A673 (cell line): ENCODE measurements around the gene GARNL3. TPM values are rescaled to one million over a fixed set of nuclear protein-coding genes. Genes with fewer than 3 reads are reported as not detected.
A peak's percentile ranks its signal among the peaks of the same experiment; 100 is the strongest.

Experiments used
- Bru-seq: library from RNA; stranded (reverse); fragments of 400-500 nt; gene quantifications from one replicate; lab custom pipeline; 2021; lab: Mats Ljungman, UMichigan
- BruChase-seq, 2 experiments: library from RNA; stranded (reverse); fragments of 400-500 nt; gene quantifications; one replicate each; lab custom pipeline; 2021; lab: Mats Ljungman, UMichigan
- BruUV-seq: library from RNA; stranded (reverse); fragments of 400-500 nt; replicated peaks from 2 replicates; lab custom pipeline; 2021; lab: Mats Ljungman, UMichigan
- CTCF ChIA-PET: fragments of 300-600 bp; sonication (Branson Sonifier 250); formaldehyde crosslinking; loops from one replicate; lab custom pipeline; 2022; ENCODE audit warnings: antibody characterized with exemption; lab: Charles Lee
- POLR2A ChIA-PET: fragments of 300-600 bp; sonication (Branson Sonifier 250); formaldehyde crosslinking; loops from one replicate; lab custom pipeline; 2022; ENCODE audit warnings: antibody characterized with exemption; ENCODE audit not compliant: low non-redundant PET; lab: Charles Lee
- DNase-seq: peaks from one replicate; pipeline ENCODE4 v3.0.0-alpha.2; 2015; ENCODE audit warnings: low spot score
- H3K27ac ChIP-seq: fragments of 200-600 bp; sonication (generic); 2 replicates; pipeline ENCODE4 v1.5.1; 2016; ENCODE audit warnings: mixed run types, low read depth, mild to moderate bottlenecking, mixed read lengths, antibody characterized with exemption, low read length; ENCODE audit not compliant: poor library complexity, severe bottlenecking
- H3K27me3 ChIP-seq: fragments of 200-600 bp; sonication (generic); replicated peaks from 2 replicates; pipeline ENCODE4 v1.6.1; 2017; ENCODE audit warnings: mixed run types, low read depth, mild to moderate bottlenecking, mixed read lengths, antibody characterized with exemption, low read length; ENCODE audit not compliant: insufficient read depth, poor library complexity
- H3K36me3 ChIP-seq: fragments of 200-600 bp; sonication (generic); 2 replicates; pipeline ENCODE4 v1.6.1; 2016; ENCODE audit warnings: mixed run types, mild to moderate bottlenecking, mixed read lengths, antibody characterized with exemption, low read length; ENCODE audit not compliant: insufficient read depth, poor library complexity, severe bottlenecking
- H3K4me1 ChIP-seq: fragments of 200-600 bp; sonication (generic); 2 replicates; pipeline ENCODE4 v1.6.1; 2017; ENCODE audit warnings: mixed run types, mild to moderate bottlenecking, mixed read lengths, antibody characterized with exemption, low read length; ENCODE audit not compliant: insufficient read depth, poor library complexity, severe bottlenecking
- H3K4me3 ChIP-seq: fragments of 200-600 bp; sonication (generic); 2 replicates; pipeline ENCODE4 v1.5.1; 2016; ENCODE audit warnings: low read depth, mixed run types, mild to moderate bottlenecking, mixed read lengths, low read length; ENCODE audit not compliant: poor library complexity, severe bottlenecking
- H3K9me3 ChIP-seq: fragments of 200-600 bp; sonication (generic); 2 replicates; pipeline ENCODE4 v1.6.1; 2016; ENCODE audit warnings: mixed run types, low read depth, mild to moderate bottlenecking, mixed read lengths, antibody characterized with exemption, low read length; ENCODE audit not compliant: poor library complexity, severe bottlenecking
- EZH2 ChIP-seq: fragments of 200-600 bp; sonication (generic); IDR thresholded peaks from 2 replicates; pipeline ENCODE4 v1.6.1; 2017; ENCODE audit warnings: borderline replicate concordance, low read depth, mild to moderate bottlenecking, mixed read lengths, antibody characterized with exemption, low read length; ENCODE audit not compliant: poor library complexity, severe bottlenecking
- intact Hi-C: fragments of 100-400 bp; cut with micrococcal nuclease; formaldehyde crosslinking; loops from one replicate; pipeline ENCODE4 v1.10.0; 2022; ENCODE audit not compliant: unreplicated experiment
- long read RNA-seq: library from polyadenylated mRNA; stranded (forward); transcript quantifications from one replicate; pipeline ENCODE4 v2.0.0, GENCODE V29; 2022
- total RNA-seq: library from RNA; stranded (reverse); gene quantifications from 2 replicates; pipeline ENCODE4 v1.2.3, GENCODE V29; 2021
- TF ChIP-seq, protein P1 (sequence below): fragments of 300-800, 200-600 bp; sonication (generic); conservative IDR thresholded peaks from 2 replicates; pipeline ENCODE4 v1.5.1; 2017; ENCODE audit warnings: low read depth, mild to moderate bottlenecking, antibody characterized with exemption, low read length, moderate library complexity, mixed read lengths

GARNL3 gene, protein sequence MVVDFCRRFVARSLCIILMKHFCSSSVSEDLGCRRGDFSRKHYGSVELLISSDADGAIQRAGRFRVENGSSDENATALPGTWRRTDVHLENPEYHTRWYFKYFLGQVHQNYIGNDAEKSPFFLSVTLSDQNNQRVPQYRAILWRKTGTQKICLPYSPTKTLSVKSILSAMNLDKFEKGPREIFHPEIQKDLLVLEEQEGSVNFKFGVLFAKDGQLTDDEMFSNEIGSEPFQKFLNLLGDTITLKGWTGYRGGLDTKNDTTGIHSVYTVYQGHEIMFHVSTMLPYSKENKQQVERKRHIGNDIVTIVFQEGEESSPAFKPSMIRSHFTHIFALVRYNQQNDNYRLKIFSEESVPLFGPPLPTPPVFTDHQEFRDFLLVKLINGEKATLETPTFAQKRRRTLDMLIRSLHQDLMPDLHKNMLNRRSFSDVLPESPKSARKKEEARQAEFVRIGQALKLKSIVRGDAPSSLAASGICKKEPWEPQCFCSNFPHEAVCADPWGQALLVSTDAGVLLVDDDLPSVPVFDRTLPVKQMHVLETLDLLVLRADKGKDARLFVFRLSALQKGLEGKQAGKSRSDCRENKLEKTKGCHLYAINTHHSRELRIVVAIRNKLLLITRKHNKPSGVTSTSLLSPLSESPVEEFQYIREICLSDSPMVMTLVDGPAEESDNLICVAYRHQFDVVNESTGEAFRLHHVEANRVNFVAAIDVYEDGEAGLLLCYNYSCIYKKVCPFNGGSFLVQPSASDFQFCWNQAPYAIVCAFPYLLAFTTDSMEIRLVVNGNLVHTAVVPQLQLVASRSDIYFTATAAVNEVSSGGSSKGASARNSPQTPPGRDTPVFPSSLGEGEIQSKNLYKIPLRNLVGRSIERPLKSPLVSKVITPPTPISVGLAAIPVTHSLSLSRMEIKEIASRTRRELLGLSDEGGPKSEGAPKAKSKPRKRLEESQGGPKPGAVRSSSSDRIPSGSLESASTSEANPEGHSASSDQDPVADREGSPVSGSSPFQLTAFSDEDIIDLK
- total RNA-seq (7.8 and 11.3 TPM in 2 replicates), Bru-seq, nascent RNA (percentile 59 among the genes with signal in this experiment), BruChase-seq, experiment 1, labeled RNA remaining after a 2-hour chase (percentile 65 among the genes with signal in this experiment), BruChase-seq, experiment 2, labeled RNA remaining after a 6-hour chase (percentile 48 among the genes with signal in this experiment)
- long read RNA-seq, partial matches to known transcripts = 0 of 4 reads
- long read RNA-seq, other reads (novel, unspliced or antisense) = 4 of 4 reads

DNA sequence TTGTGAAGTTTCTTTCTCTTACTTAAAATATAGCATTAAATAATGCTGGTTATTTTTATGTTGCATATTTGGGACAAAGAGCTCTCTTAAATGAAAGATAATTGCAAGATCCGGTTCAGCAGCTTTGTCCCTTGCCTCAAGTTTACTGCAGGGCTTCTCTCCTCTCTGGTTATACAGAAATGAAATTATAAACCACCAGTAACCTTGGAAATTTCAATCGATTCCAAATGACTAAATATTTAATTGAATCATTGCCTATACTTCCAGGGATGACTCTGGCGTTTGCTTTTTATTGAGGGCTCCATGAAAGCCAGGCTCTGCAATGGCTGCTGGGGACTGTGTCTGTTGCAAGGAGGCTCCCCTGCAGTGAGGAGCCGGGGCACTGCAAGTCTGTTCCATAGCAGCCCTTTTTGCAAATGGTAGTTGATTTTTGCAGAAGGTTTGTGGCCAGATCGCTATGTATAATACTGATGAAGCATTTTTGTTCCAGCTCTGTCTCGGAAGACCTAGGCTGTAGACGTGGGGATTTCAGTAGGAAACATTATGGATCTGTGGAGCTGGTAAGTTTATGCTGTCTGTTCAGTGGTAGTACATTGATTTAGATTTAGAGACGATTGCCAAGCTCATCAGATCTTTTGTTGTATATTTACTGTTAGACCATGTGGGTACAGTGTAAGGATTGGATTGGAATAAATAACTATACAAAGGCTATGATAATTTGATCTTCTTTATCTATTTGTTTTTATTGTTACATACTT, at the start of gene GARNL3:
Gene GARNL3 (plus strand): TSS at position 313 of the 758 bp plus-strand sequence. CDS start 104 bp downstream, at position 417.
- H3K4me1 ChIP-seq = peaks cover 19% of the 10 kb centered on the region
- no peaks in the 10 kb centered on the region for H3K27me3 ChIP-seq
- peak within 1 kb of the TSS; percentile 43 for H3K27ac ChIP-seq
- peak; percentile 46 for DNase-seq
- ChIA-PET CTCF (no interaction called here), POLR2A (no interaction called here)
- BruUV-seq = no TSS peak
- TF ChIP-seq, protein P1, sequence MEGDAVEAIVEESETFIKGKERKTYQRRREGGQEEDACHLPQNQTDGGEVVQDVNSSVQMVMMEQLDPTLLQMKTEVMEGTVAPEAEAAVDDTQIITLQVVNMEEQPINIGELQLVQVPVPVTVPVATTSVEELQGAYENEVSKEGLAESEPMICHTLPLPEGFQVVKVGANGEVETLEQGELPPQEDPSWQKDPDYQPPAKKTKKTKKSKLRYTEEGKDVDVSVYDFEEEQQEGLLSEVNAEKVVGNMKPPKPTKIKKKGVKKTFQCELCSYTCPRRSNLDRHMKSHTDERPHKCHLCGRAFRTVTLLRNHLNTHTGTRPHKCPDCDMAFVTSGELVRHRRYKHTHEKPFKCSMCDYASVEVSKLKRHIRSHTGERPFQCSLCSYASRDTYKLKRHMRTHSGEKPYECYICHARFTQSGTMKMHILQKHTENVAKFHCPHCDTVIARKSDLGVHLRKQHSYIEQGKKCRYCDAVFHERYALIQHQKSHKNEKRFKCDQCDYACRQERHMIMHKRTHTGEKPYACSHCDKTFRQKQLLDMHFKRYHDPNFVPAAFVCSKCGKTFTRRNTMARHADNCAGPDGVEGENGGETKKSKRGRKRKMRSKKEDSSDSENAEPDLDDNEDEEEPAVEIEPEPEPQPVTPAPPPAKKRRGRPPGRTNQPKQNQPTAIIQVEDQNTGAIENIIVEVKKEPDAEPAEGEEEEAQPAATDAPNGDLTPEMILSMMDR = no peak
- TF ChIP-seq EZH2 = no peak
- H3K9me3 ChIP-seq = no peaks in the 10 kb centered on the region
- intact Hi-C loops = no loop called here
- H3K36me3 ChIP-seq = no peaks in the 10 kb centered on the region
- H3K4me3 ChIP-seq = peak within 1 kb of the TSS; percentile 15

DNA sequence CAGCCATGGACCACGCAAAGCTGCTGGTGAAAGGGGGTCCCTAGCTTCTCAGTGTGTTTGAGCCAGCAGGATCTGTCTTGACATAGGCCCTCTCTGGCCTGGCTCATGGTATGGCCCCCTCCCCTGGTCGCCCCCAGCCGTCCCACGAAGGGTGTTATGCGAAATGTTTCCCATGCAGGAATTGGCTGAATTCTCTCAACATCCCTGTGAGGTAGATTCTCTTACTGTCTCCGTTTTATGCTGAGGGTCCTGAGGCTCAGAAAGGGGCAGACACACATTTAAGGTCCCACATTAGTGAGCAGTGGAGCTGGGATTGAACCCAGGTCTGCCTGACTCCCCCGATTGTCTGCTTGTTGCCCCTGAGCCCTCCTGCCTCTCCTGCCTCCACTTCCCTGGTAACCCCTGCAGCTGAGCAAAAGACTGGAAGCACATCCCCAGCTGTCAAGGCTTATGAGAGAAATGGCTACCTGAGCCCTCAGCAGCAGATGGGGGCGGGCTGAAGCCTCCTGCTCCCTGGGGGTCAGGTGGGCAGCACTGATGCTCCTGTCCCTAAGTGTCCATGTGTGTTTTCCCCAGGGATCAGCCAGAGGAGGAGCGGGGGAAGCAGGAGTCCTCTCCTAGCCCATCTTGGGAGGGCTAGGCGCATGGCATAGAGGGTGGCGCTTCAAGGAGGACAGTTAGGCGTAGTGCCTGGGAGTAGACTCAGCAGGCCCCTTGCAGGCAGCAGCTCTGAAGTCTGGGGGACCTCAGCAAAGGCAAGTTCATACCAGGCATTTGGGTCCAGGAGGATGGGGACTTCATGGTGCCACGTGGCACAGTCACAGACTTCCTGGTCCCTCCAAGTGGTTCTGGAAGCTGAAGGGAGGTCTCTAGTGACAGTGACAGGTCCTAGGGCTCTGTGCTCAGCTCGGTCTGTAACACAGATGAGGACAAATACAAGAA, 49.0 kb upstream of the GARNL3 start:
- Histone ChIP-seq H3K27ac (no peak overlapping the region), H3K36me3 (no peaks in the 10 kb centered on the region), H3K27me3 (no peaks in the 10 kb centered on the region), H3K4me1 (peaks cover 1% of the 10 kb centered on the region), H3K9me3 (no peaks in the 10 kb centered on the region), H3K4me3 (no peak overlapping the region)
- no TSS peak for BruUV-seq
- TF ChIP-seq, protein P1 = no peak
- no peak for TF ChIP-seq EZH2
- no peak for DNase-seq
- intact Hi-C loops = no loop called here
- ChIA-PET POLR2A (no interaction called here), CTCF (no interaction called here)
